ENCODE results near the gene SLC9A6. TPM values are rescaled to one million over a fixed set of nuclear protein-coding genes. Genes with fewer than 3 reads are reported as not detected.

Gene SLC9A6
- total RNA-seq, 1 experiment from 2014 or later: 13.0 TPM

DNA sequence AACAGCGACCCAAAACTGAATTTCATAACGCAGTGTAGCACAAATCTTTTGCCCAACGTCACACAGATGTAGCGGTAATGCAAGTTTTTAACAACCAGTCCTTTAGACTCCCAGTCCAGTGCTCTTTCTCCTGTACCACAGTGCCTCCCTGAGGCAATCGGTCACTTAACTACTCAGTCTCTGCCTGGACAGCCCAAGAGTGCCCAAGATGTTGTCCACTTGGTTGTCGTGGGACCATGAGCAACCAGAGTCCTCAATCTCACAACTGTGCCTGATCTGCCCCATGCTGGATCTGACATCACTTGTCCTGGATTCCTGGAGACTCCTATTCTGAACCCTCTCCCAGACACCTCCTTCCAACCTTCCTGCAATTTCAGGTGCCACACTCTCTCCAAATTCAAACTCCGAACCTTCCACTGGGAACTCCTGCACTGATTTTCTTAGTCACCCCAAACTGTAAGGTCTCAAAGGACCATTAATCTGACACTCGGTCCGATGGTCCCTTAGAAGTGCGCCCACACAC lies 12.1 kb upstream of the SLC9A6 start:
- ChIA-PET POLR2A (ENCODE audit: low non-redundant PET) (no interaction called here), CTCF (no interaction called here)
- DNase-seq (ENCODE audit: low spot score): peak; percentile 4

DNA sequence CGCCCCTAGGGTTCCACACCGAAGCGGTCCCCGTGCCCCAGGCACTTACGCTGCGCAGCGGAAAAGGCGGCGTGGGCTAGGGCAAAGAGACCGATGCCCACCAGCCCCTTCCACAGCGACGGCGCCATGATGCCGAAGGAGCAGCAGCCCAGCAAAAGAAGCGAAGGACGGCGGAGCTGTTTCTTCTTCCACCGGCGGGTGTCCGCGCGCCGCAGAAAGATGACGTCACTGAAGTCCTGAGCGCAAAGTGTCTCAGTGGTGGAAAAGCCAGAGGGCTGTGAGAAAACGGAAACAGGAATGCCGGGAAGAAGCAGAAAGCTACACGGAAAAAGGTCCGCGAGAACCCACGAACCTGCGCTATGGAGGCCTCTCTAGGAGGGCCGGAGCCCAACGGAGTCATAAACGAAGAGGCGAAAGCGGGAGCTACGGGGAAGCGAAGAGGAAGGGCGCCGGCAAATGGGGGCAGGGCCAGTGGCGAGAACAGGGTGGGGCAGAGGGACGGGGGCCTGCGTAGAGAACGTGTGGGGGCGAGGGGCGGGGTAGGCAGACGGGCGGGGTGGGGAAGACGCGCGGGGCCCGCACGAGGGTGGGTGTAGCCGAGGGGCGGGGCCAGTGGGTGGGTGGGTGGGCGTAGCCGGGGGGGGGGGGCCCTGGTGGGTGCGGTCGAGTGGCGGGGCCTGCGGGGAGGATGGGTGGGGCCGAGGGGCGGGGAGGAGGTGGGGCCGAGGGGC lies 11.5 kb upstream of the SLC9A6 start, which contains the start of gene MMGT1:
Gene MMGT1 (minus strand): TSS at position 441 of the 731 bp plus-strand sequence. CDS start 313 bp downstream, at position 128.
- TF ChIP-seq EZH2 (IDR thresholded peaks at IDR 0.05; ENCODE audit: borderline replicate concordance, low read depth, low read length, poor library complexity, severe bottlenecking): no peak
- TF ChIP-seq, protein P1, sequence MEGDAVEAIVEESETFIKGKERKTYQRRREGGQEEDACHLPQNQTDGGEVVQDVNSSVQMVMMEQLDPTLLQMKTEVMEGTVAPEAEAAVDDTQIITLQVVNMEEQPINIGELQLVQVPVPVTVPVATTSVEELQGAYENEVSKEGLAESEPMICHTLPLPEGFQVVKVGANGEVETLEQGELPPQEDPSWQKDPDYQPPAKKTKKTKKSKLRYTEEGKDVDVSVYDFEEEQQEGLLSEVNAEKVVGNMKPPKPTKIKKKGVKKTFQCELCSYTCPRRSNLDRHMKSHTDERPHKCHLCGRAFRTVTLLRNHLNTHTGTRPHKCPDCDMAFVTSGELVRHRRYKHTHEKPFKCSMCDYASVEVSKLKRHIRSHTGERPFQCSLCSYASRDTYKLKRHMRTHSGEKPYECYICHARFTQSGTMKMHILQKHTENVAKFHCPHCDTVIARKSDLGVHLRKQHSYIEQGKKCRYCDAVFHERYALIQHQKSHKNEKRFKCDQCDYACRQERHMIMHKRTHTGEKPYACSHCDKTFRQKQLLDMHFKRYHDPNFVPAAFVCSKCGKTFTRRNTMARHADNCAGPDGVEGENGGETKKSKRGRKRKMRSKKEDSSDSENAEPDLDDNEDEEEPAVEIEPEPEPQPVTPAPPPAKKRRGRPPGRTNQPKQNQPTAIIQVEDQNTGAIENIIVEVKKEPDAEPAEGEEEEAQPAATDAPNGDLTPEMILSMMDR (conservative IDR thresholded peaks at IDR 0.05; ENCODE audit: low read depth, low read length): no peak
- ChIA-PET CTCF (no interaction called here), POLR2A (ENCODE audit: low non-redundant PET) (interaction anchor here (0.6 kb wide), 1 partner anchor 293 kb away, joined by 6 read pairs; no protein-coding TSS in a partner anchor)
- Histone ChIP-seq H3K27ac (ENCODE audit: low read depth, low read length, poor library complexity, severe bottlenecking) (peak within 1 kb of the TSS; percentile 94), H3K27me3 (replicated peaks; ENCODE audit: insufficient read depth, low read depth, low read length, poor library complexity) (no peaks in the 10 kb centered on the region), H3K4me1 (ENCODE audit: insufficient read depth, low read length, poor library complexity, severe bottlenecking) (peaks cover 3% of the 10 kb centered on the region), H3K4me3 (ENCODE audit: low read depth, low read length, poor library complexity, severe bottlenecking) (peak within 1 kb of the TSS; percentile 78), H3K36me3 (ENCODE audit: insufficient read depth, low read length, poor library complexity, severe bottlenecking) (no peaks in the 10 kb centered on the region), H3K9me3 (ENCODE audit: low read depth, low read length, poor library complexity, severe bottlenecking) (no peaks in the 10 kb centered on the region)
- intact Hi-C loops (cut with micrococcal nuclease; ENCODE audit: unreplicated experiment): no loop called here
- BruUV-seq (replicated peaks): no TSS peak
- peak; percentile 87 for DNase-seq (ENCODE audit: low spot score)

More for the DNA sequence above, 12.1 kb upstream of the SLC9A6 start:
- Histone ChIP-seq H3K27ac (ENCODE audit: low read depth, low read length, poor library complexity, severe bottlenecking) (peak overlapping the region; percentile 94), H3K4me3 (ENCODE audit: low read depth, low read length, poor library complexity, severe bottlenecking) (peak overlapping the region; percentile 78), H3K9me3 (ENCODE audit: low read depth, low read length, poor library complexity, severe bottlenecking) (no peaks in the 10 kb centered on the region), H3K4me1 (ENCODE audit: insufficient read depth, low read length, poor library complexity, severe bottlenecking) (peaks cover 3% of the 10 kb centered on the region), H3K36me3 (ENCODE audit: insufficient read depth, low read length, poor library complexity, severe bottlenecking) (no peaks in the 10 kb centered on the region), H3K27me3 (replicated peaks; ENCODE audit: insufficient read depth, low read depth, low read length, poor library complexity) (no peaks in the 10 kb centered on the region)
- BruUV-seq (replicated peaks): TSS peak; percentile 67
- intact Hi-C loops (cut with micrococcal nuclease; ENCODE audit: unreplicated experiment): no loop called here
- TF ChIP-seq, protein P1 (conservative IDR thresholded peaks at IDR 0.05; ENCODE audit: low read depth, low read length): no peak
- no peak for TF ChIP-seq EZH2 (IDR thresholded peaks at IDR 0.05; ENCODE audit: borderline replicate concordance, low read depth, low read length, poor library complexity, severe bottlenecking)

- Histone ChIP-seq H3K36me3 (ENCODE audit: insufficient read depth, low read length, poor library complexity, severe bottlenecking) (no peaks in the 10 kb centered on the region), H3K9me3 (ENCODE audit: low read depth, low read length, poor library complexity, severe bottlenecking) (no peaks in the 10 kb centered on the region), H3K27me3 (replicated peaks; ENCODE audit: insufficient read depth, low read depth, low read length, poor library complexity) (no peaks in the 10 kb centered on the region), H3K4me1 (ENCODE audit: insufficient read depth, low read length, poor library complexity, severe bottlenecking) (peaks cover 3% of the 10 kb centered on the region), H3K4me3 (ENCODE audit: low read depth, low read length, poor library complexity, severe bottlenecking) (peak overlapping the region; percentile 37), H3K27ac (ENCODE audit: low read depth, low read length, poor library complexity, severe bottlenecking) (no peak overlapping the region)
- ChIA-PET POLR2A (ENCODE audit: low non-redundant PET) (interaction anchor here (0.6 kb wide), 1 partner anchor 293 kb away, joined by 6 read pairs; no protein-coding TSS in a partner anchor), CTCF (no interaction called here)
- intact Hi-C loops (cut with micrococcal nuclease; ENCODE audit: unreplicated experiment): no loop called here
- DNase-seq (ENCODE audit: low spot score): peak; percentile 66
- BruUV-seq (replicated peaks): no TSS peak
- TF ChIP-seq, protein P1 (conservative IDR thresholded peaks at IDR 0.05; ENCODE audit: low read depth, low read length): no peak
- no peak for TF ChIP-seq EZH2 (IDR thresholded peaks at IDR 0.05; ENCODE audit: borderline replicate concordance, low read depth, low read length, poor library complexity, severe bottlenecking)
Measured at GRCh38 chrX:135974279-135974856, 10.9 kb upstream of the SLC9A6 start.

Measured in A673 (cell line).